Lung (tissue), 12 donors: ENCODE measurements around the gene TIPRL. TPM values are rescaled to one million over a fixed set of nuclear protein-coding genes. Genes with fewer than 3 reads are reported as not detected.
A peak's percentile ranks its signal among the peaks of the same experiment; 100 is the strongest.
"Not testable (repeated sequence)": the region's sequence is repeated elsewhere in the genome, so short reads cannot be mapped to it uniquely, and the experiment has no call there.

ENCODE experiments used
- ATAC-seq: fragments of 200-7000 bp; cut with Tn5 transposase; one replicate; pipeline ENCODE4 v1.9.1; 2020; ENCODE audit warnings: moderate number of reproducible peaks; ENCODE audit not compliant: insufficient read depth, low FRiP score
- DNase-seq, 3 donors: peaks; one replicate each; pipeline ENCODE4 v3.0.0-alpha.2; 2013 to 2017
- H3K27ac ChIP-seq, 2 donors: one replicate each; pipeline ENCODE4 v1.5.1; 2013; ENCODE audit warnings: mild to moderate bottlenecking in 2 of 2, moderate library complexity in 2 of 2, control low read depth in 1 of 2, inconsistent platforms in 1 of 2, low read depth in 1 of 2, low read length in 1 of 2
- H3K27me3 ChIP-seq, 3 donors: one replicate each; pipeline ENCODE4 v1.5.1; 2013; ENCODE audit warnings: low read length in 2 of 3; ENCODE audit not compliant: control insufficient read depth in 3 of 3, insufficient read depth in 3 of 3
- H3K36me3 ChIP-seq, 4 donors: one replicate each; pipeline ENCODE4 v1.5.1; 2013; ENCODE audit warnings: low read length in 4 of 4, mild to moderate bottlenecking in 1 of 4, moderate library complexity in 1 of 4; ENCODE audit not compliant: control insufficient read depth in 4 of 4, insufficient read depth in 4 of 4
- H3K4me1 ChIP-seq, 5 donors: one replicate each; pipeline ENCODE4 v1.5.1; 2013; ENCODE audit warnings: low read length in 5 of 5, mild to moderate bottlenecking in 2 of 5, moderate library complexity in 1 of 5; ENCODE audit not compliant: control insufficient read depth in 5 of 5, insufficient read depth in 5 of 5
- H3K4me3 ChIP-seq: one replicate; pipeline ENCODE4 v1.5.1; 2013; ENCODE audit warnings: mild to moderate bottlenecking, control low read depth, moderate library complexity
- H3K9ac ChIP-seq, 2 donors: one replicate each; pipeline ENCODE4 v1.5.1; 2013; ENCODE audit warnings: low read length in 2 of 2, control low read depth in 1 of 2; ENCODE audit not compliant: insufficient read depth in 1 of 2
- H3K9me3 ChIP-seq, 4 donors: one replicate each; pipeline ENCODE4 v1.5.1; 2013; ENCODE audit warnings: low read length in 3 of 4, mild to moderate bottlenecking in 1 of 4, moderate library complexity in 1 of 4; ENCODE audit not compliant: control insufficient read depth in 4 of 4, insufficient read depth in 3 of 4
- CTCF ChIP-seq: IDR thresholded peaks from 2 replicates; pipeline ENCODE4 v1.5.1; 2012; ENCODE audit warnings: mild to moderate bottlenecking; ENCODE audit errors: control extremely low read depth, extremely low read depth
- WGBS, 2 donors: extraction: QIAGEN DNeasy Blood & Tissue Kit; methylation state at CpG; one replicate each; pipeline ENCODE4 v1.1.7; 2013; 5-methylcytosine and 5-hydroxymethylcytosine counted together
- polyA plus RNA-seq, 2 donors: library from polyadenylated mRNA; stranded (reverse); fragments of 200-250 nt; gene quantifications; one replicate each; pipeline ENCODE4 v1.2.1, GENCODE V29; 2013
- total RNA-seq, 2 donors: library from RNA; depleted of rRNA in 1 of 2; stranded (reverse); fragments of >200 nt in 1 of 2; gene quantifications; one replicate each; pipeline ENCODE4 v1.2.1, GENCODE V29; 2014 to 2021
- donor health status: control.
- donor health status: control.
- donor health status: Bipolar disorder and iron deficiency.
- donor health status: healthy.
- donor health status: DM: yes; HTN: yes; CAD: no.

The TIPRL gene
- total and polyA plus RNA-seq, 4 donors = 14.2 to 38.4 (median 21.8) TPM

GRCh38 chr1:168202941-168203654, 24.3 kb downstream of the TIPRL start:
- H3K9me3 ChIP-seq = peaks cover 0 to 5% (median 0%) of the 10 kb centered on the region in 4 donors
- H3K36me3 ChIP-seq = peaks cover 2 to 13% (median 5%) of the 10 kb centered on the region in 4 donors
- H3K4me1 ChIP-seq = no peaks in the 10 kb centered on the region
- WGBS, 2 donors = 20 to 72% methylated on average over 1 of the region's 1 CpG
- H3K27me3 ChIP-seq = no peaks in the 10 kb centered on the region
- H3K9ac ChIP-seq = no peak overlapping the region
- no peak overlapping the region for H3K4me3 ChIP-seq
- TF ChIP-seq CTCF = no peak
- ATAC-seq (no peak), DNase-seq (peak in 1 of 3 donors; percentile 20)
- no peak overlapping the region for H3K27ac ChIP-seq

- no peak overlapping the region for H3K9ac ChIP-seq
- H3K4me3 ChIP-seq = no peak overlapping the region
- TF ChIP-seq CTCF = no peak
- no peaks in the 10 kb centered on the region for H3K4me1 ChIP-seq
- DNase-seq (no peak), ATAC-seq (no peak)
- no peaks in the 10 kb centered on the region for H3K27me3 ChIP-seq
- H3K9me3 ChIP-seq = peaks cover 0 to 5% (median under 1%) of the 10 kb centered on the region in 4 donors
- H3K27ac ChIP-seq = no peak overlapping the region
- H3K36me3 ChIP-seq = peaks cover 0 to 3% (median 1%) of the 10 kb centered on the region in 4 donors
Measured at GRCh38 chr1:168206111-168206510, 27.3 kb downstream of the TIPRL start.

- not testable (repeated sequence) for H3K36me3 ChIP-seq, ATAC-seq, H3K27ac ChIP-seq, H3K27me3 ChIP-seq, H3K4me3 ChIP-seq, DNase-seq, H3K4me1 ChIP-seq, H3K9ac ChIP-seq, H3K9me3 ChIP-seq
- WGBS, 2 donors = 92 to 97% methylated on average over 12 to 31 of the region's 34 CpGs
Measured at GRCh38 chr1:168207673-168208072, 28.9 kb downstream of the TIPRL start.

- no peak overlapping the region for H3K9ac ChIP-seq
- no peak for TF ChIP-seq CTCF
- no peak for ATAC-seq
- 87 to 93% methylated on average over 3 of the region's 3 CpGs for WGBS, 2 donors
- no peak overlapping the region for H3K4me3 ChIP-seq
- peaks cover 0 to 9% (median 4%) of the 10 kb centered on the region in 4 donors for H3K9me3 ChIP-seq
- H3K36me3 ChIP-seq = no peaks in the 10 kb centered on the region
- no peak for DNase-seq
- no peaks in the 10 kb centered on the region for H3K4me1 ChIP-seq
- no peaks in the 10 kb centered on the region for H3K27me3 ChIP-seq
- H3K27ac ChIP-seq = no peak overlapping the region
Measured at GRCh38 chr1:168210312-168210711, 31.6 kb downstream of the TIPRL start.
